SK-N-SH (cell line): Measurements from ENCODE around the gene ABCG1. TPM values are rescaled to one million over a fixed set of nuclear protein-coding genes. Genes with fewer than 3 reads are reported as not detected.

Experiments
- CTCF ChIA-PET: fragments of 300-600, 350-600 bp; formaldehyde crosslinking; extraction: SDS; loops from one replicate; lab custom pipeline; 2021; lab: Yijun Ruan, JAX
- POLR2A ChIA-PET: fragments of 350-600 bp; sonication (Branson Sonifier 250); formaldehyde crosslinking; extraction: SDS; loops from one replicate; lab custom pipeline; 2020; ENCODE audit warnings: antibody characterized with exemption, inconsistent platforms; lab: Yijun Ruan, JAX
- DNase-seq: peaks from one replicate; pipeline ENCODE4 v3.0.0; 2012
- H2AFZ ChIP-seq: fragments of 200-600 bp; sonication (generic); 2 replicates; pipeline ENCODE4 v1.8.1; 2016; ENCODE audit warnings: antibody characterized with exemption, mild to moderate bottlenecking, low read depth
- H3F3A ChIP-seq: fragments of 200-600 bp; sonication (generic); replicated peaks from 2 replicates; pipeline ENCODE3; 2016; ENCODE audit warnings: antibody characterized with exemption, mild to moderate bottlenecking; ENCODE audit not compliant: insufficient read depth
- H3K27ac ChIP-seq, 2 experiments: fragments of 200-500 bp in 1 of 2; fragments of 200-600 bp in 1 of 2; sonication (Bioruptor generic) in 1 of 2; sonication (generic), shearing (Covaris generic) in 1 of 2; 2 replicates each; pipeline versions ENCODE4 v1.5.1 to v1.6.1; 2014 to 2016; ENCODE audit warnings: low read depth in 2 of 2, inconsistent platforms in 1 of 2, low read length in 1 of 2, mild to moderate bottlenecking in 1 of 2, mixed read lengths in 1 of 2
- H3K27me3 ChIP-seq: fragments of 200-600 bp; sonication (generic), shearing (Covaris generic); 2 replicates; pipeline ENCODE4 v1.6.1; 2016; ENCODE audit warnings: mixed run types; ENCODE audit not compliant: insufficient read depth
- H3K36me3 ChIP-seq, 2 experiments: fragments of 200-500 bp in 1 of 2; fragments of 200-600 bp in 1 of 2; sonication (Bioruptor generic) in 1 of 2; sonication (generic) in 1 of 2; replicated peaks in 1 of 2; 2 replicates each; pipeline versions ENCODE3 to v1.5.1; 2014 to 2016; ENCODE audit warnings: low read length in 1 of 2, mild to moderate bottlenecking in 1 of 2; ENCODE audit not compliant: insufficient read depth in 2 of 2, control insufficient read depth in 1 of 2
- H3K4me1 ChIP-seq, 2 experiments: fragments of 200-500 bp in 1 of 2; fragments of 200-600 bp in 1 of 2; sonication (Bioruptor generic) in 1 of 2; sonication (generic), shearing (Covaris generic) in 1 of 2; 2 replicates each; pipeline versions ENCODE4 v1.5.1 to v1.6.1; 2014 to 2016; ENCODE audit warnings: low read depth in 1 of 2, low read length in 1 of 2, mixed run types in 1 of 2; ENCODE audit not compliant: insufficient read depth in 2 of 2, control insufficient read depth in 1 of 2
- H3K4me2 ChIP-seq: fragments of 200-600 bp; sonication (generic), shearing (Covaris generic); 2 replicates; pipeline ENCODE4 v1.6.1; 2017; ENCODE audit warnings: mixed run types
- H3K4me3 ChIP-seq, 2 experiments: fragments of 200-500 bp in 1 of 2; fragments of 200-600 bp in 1 of 2; sonication (Bioruptor generic) in 1 of 2; sonication (generic), shearing (Covaris generic) in 1 of 2; 2 replicates each; pipeline versions ENCODE4 v1.5.1 to v1.8.1; 2014 to 2016; ENCODE audit warnings: low read depth in 2 of 2, inconsistent platforms in 1 of 2, low read length in 1 of 2, mild to moderate bottlenecking in 1 of 2, mixed read lengths in 1 of 2, moderate library complexity in 1 of 2
- H3K79me2 ChIP-seq: fragments of 200-600 bp; sonication (generic); 2 replicates; pipeline ENCODE4 v1.8.1; 2017; ENCODE audit warnings: mild to moderate bottlenecking; ENCODE audit not compliant: insufficient read depth
- H3K9ac ChIP-seq: fragments of 200-600 bp; sonication (generic); 2 replicates; pipeline ENCODE4 v1.6.1; 2017; ENCODE audit warnings: mixed run types
- H3K9me2 ChIP-seq: fragments of 200-600 bp; sonication (generic); 2 replicates; pipeline ENCODE4 v1.6.1; 2017; ENCODE audit warnings: mixed run types
- H3K9me3 ChIP-seq: fragments of 200-600 bp; sonication (generic); 2 replicates; pipeline ENCODE4 v1.6.1; 2017; ENCODE audit warnings: mixed run types, mild to moderate bottlenecking, moderate library complexity
- H4K20me1 ChIP-seq: fragments of 200-600 bp; sonication (generic); 2 replicates; pipeline ENCODE4 v1.6.1; 2017; ENCODE audit warnings: mild to moderate bottlenecking, mixed run types; ENCODE audit not compliant: insufficient read depth
- CHD2 ChIP-seq: fragments of 150-350 bp; IDR thresholded peaks from 2 replicates; pipeline ENCODE4 v1.6.1; 2018; ENCODE audit warnings: low read length; ENCODE audit not compliant: partially characterized antibody
- FOXM1 ChIP-seq: IDR thresholded peaks from 2 replicates; pipeline ENCODE4 v1.4.0; 2012; ENCODE audit warnings: low read depth, mild to moderate bottlenecking
- MEF2A ChIP-seq: IDR thresholded peaks from 2 replicates; pipeline ENCODE4 v1.4.0; 2012; ENCODE audit warnings: low read depth, borderline replicate concordance
- NRF1 ChIP-seq: IDR thresholded peaks from 2 replicates; pipeline ENCODE4 v1.6.1; 2012; ENCODE audit warnings: low read depth, mild to moderate bottlenecking, low read length
- RAD21 ChIP-seq: IDR thresholded peaks from 2 replicates; pipeline ENCODE4 v1.6.1; 2012; ENCODE audit warnings: mild to moderate bottlenecking, low read length
- RFX5 ChIP-seq: IDR thresholded peaks from 2 replicates; pipeline ENCODE4 v1.6.1; 2012; ENCODE audit warnings: mild to moderate bottlenecking, improper control_type of control experiment, low read length
- SMC3 ChIP-seq: IDR thresholded peaks from 2 replicates; pipeline ENCODE4 v1.6.1; 2012; ENCODE audit warnings: low read depth, low read length, improper control_type of control experiment
- TAF1 ChIP-seq: IDR thresholded peaks from 2 replicates; pipeline ENCODE4 v1.6.1; 2012; ENCODE audit warnings: low read depth, mild to moderate bottlenecking, low read length, moderate library complexity, borderline replicate concordance
- TCF12 ChIP-seq: IDR thresholded peaks from 2 replicates; pipeline ENCODE4 v1.4.0; 2012
- ZBTB33 ChIP-seq: IDR thresholded peaks from 2 replicates; pipeline ENCODE4 v1.4.0; 2012; ENCODE audit warnings: low read depth, borderline replicate concordance
- whole genome bisulfite sequencing: methylation state at CpG from one replicate; pipeline ENCODE4 v1.1.6; 2017; ENCODE audit warnings: low lambda C conversion rate; 5-methylcytosine and 5-hydroxymethylcytosine counted together
- polyA plus RNA-seq, 3 experiments: library from polyadenylated mRNA; depleted of rRNA; stranded (reverse); fragments of >200 nt; gene quantifications; 2 replicates each; pipeline ENCODE4 v1.2.3, GENCODE V29; 2012
- TF ChIP-seq, protein P1 (sequence below): IDR thresholded peaks from 2 replicates; pipeline ENCODE4 v1.6.1; 2012; ENCODE audit warnings: mild to moderate bottlenecking, low read depth, low read length, moderate library complexity
- TF ChIP-seq, protein P2 (sequence below): IDR thresholded peaks from 2 replicates; pipeline ENCODE4; 2012
- TF ChIP-seq, protein P3 (sequence below): fragments of 200-600 bp; sonication (generic); IDR thresholded peaks from 2 replicates; pipeline ENCODE4 v1.6.1; 2017; ENCODE audit warnings: antibody characterized with exemption, mild to moderate bottlenecking, moderate library complexity
- TF ChIP-seq, protein P4 (sequence below): fragments of 150-350 bp; IDR thresholded peaks from 2 replicates; pipeline ENCODE4 v1.6.1; 2016; ENCODE audit warnings: mild to moderate bottlenecking, low read depth, low read length
- TF ChIP-seq, protein P5 (sequence below): fragments of 150-350 bp; IDR thresholded peaks from 2 replicates; pipeline ENCODE4 v1.6.1; 2017; ENCODE audit warnings: antibody characterized with exemption, low read length, low read depth, borderline replicate concordance

Gene ABCG1
- polyA plus RNA-seq, 1 of the 3 experiments (the other 2 are of a cell fraction): 0.07 TPM

DNA sequence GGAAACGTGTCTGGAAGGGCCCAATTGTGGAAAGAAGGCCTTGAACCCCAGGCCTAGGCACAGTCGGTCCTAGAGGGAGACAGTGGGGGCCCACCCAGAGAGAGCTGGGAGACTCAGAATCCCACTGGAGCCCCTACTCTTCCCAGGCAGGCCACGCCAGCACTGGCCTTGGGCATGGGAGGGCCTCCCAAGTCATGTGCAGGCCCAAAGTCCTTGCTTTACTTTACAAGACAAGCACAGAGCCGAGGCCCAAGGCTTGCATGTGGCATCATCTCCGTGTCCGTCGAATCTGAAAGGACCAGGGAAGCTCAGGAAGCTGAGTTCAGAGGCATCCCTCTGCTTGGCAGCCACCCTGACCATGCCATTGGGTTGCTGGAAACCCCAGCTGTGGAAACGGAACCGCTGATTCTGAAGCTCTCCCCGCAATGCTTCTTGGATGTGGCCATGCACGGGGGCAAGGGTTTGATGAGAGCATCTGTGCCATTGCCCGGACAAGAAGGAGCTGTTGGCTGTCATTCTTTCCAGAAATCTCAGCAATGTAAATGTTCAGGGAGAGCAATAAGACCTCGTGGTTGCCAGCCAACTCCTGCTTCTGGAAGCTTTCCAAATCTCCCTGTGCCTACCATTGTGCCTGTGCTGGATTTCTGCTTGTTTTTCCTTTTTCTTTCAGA lies 32.8 kb downstream of the ABCG1 start (continued):
- TF ChIP-seq, protein P1, sequence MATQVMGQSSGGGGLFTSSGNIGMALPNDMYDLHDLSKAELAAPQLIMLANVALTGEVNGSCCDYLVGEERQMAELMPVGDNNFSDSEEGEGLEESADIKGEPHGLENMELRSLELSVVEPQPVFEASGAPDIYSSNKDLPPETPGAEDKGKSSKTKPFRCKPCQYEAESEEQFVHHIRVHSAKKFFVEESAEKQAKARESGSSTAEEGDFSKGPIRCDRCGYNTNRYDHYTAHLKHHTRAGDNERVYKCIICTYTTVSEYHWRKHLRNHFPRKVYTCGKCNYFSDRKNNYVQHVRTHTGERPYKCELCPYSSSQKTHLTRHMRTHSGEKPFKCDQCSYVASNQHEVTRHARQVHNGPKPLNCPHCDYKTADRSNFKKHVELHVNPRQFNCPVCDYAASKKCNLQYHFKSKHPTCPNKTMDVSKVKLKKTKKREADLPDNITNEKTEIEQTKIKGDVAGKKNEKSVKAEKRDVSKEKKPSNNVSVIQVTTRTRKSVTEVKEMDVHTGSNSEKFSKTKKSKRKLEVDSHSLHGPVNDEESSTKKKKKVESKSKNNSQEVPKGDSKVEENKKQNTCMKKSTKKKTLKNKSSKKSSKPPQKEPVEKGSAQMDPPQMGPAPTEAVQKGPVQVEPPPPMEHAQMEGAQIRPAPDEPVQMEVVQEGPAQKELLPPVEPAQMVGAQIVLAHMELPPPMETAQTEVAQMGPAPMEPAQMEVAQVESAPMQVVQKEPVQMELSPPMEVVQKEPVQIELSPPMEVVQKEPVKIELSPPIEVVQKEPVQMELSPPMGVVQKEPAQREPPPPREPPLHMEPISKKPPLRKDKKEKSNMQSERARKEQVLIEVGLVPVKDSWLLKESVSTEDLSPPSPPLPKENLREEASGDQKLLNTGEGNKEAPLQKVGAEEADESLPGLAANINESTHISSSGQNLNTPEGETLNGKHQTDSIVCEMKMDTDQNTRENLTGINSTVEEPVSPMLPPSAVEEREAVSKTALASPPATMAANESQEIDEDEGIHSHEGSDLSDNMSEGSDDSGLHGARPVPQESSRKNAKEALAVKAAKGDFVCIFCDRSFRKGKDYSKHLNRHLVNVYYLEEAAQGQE: no peak

DNA sequence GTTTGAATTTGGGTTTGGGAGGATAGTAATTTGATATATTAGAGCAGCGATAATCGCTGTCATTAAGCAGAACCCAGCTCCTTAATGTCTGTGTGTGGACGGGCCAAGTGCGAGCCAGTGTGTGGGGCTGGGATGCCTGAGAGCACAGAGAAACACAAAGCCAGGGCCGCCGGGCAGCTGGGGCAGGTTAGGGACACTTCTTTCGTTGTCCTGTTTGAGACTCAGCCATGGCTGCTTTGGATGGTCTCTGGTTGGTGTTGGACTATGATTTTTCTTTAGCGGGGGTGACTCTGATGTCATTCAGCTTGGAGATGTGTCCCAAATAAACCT lies 33.4 kb downstream of the ABCG1 start:
- POLR2A ChIA-PET: no interaction called here

More for the DNA sequence above, 33.4 kb downstream of the ABCG1 start:
- Histone ChIP-seq H3K4me3 (no peak overlapping the region), H3K4me2 (no peak overlapping the region), H2AFZ (no peak overlapping the region), H4K20me1 (no peaks in the 10 kb centered on the region), H3K9ac (no peak overlapping the region), H3K36me3 (no peaks in the 10 kb centered on the region), H3K79me2 (no peaks in the 10 kb centered on the region), H3K9me3 (no peaks in the 10 kb centered on the region), H3K27ac (no peak overlapping the region), H3F3A (no peaks in the 10 kb centered on the region), H3K4me1 (peaks cover 0 to 14% of the 10 kb centered on the region in 2 experiments; a peak in 1 of 4 replicates), H3K27me3 (no peaks in the 10 kb centered on the region), H3K9me2 (no peaks in the 10 kb centered on the region)
- no peak for TF ChIP-seq SMC3
- no peak for TF ChIP-seq CHD2
- TF ChIP-seq ZBTB33: no peak
- TF ChIP-seq FOXM1: no peak
- TF ChIP-seq MEF2A: no peak
- no peak for TF ChIP-seq TAF1
- TF ChIP-seq RAD21: no peak
- no peak for TF ChIP-seq NRF1
- no peak for TF ChIP-seq TCF12
- no peak for TF ChIP-seq RFX5
- TF ChIP-seq, protein P2, sequence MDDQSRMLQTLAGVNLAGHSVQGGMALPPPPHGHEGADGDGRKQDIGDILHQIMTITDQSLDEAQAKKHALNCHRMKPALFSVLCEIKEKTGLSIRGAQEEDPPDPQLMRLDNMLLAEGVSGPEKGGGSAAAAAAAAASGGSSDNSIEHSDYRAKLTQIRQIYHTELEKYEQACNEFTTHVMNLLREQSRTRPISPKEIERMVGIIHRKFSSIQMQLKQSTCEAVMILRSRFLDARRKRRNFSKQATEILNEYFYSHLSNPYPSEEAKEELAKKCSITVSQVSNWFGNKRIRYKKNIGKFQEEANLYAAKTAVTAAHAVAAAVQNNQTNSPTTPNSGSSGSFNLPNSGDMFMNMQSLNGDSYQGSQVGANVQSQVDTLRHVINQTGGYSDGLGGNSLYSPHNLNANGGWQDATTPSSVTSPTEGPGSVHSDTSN: no peak
- TF ChIP-seq, protein P3, sequence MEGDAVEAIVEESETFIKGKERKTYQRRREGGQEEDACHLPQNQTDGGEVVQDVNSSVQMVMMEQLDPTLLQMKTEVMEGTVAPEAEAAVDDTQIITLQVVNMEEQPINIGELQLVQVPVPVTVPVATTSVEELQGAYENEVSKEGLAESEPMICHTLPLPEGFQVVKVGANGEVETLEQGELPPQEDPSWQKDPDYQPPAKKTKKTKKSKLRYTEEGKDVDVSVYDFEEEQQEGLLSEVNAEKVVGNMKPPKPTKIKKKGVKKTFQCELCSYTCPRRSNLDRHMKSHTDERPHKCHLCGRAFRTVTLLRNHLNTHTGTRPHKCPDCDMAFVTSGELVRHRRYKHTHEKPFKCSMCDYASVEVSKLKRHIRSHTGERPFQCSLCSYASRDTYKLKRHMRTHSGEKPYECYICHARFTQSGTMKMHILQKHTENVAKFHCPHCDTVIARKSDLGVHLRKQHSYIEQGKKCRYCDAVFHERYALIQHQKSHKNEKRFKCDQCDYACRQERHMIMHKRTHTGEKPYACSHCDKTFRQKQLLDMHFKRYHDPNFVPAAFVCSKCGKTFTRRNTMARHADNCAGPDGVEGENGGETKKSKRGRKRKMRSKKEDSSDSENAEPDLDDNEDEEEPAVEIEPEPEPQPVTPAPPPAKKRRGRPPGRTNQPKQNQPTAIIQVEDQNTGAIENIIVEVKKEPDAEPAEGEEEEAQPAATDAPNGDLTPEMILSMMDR: no peak
- TF ChIP-seq, protein P4, sequence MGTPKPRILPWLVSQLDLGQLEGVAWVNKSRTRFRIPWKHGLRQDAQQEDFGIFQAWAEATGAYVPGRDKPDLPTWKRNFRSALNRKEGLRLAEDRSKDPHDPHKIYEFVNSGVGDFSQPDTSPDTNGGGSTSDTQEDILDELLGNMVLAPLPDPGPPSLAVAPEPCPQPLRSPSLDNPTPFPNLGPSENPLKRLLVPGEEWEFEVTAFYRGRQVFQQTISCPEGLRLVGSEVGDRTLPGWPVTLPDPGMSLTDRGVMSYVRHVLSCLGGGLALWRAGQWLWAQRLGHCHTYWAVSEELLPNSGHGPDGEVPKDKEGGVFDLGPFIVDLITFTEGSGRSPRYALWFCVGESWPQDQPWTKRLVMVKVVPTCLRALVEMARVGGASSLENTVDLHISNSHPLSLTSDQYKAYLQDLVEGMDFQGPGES: no peak
- TF ChIP-seq, protein P5, sequence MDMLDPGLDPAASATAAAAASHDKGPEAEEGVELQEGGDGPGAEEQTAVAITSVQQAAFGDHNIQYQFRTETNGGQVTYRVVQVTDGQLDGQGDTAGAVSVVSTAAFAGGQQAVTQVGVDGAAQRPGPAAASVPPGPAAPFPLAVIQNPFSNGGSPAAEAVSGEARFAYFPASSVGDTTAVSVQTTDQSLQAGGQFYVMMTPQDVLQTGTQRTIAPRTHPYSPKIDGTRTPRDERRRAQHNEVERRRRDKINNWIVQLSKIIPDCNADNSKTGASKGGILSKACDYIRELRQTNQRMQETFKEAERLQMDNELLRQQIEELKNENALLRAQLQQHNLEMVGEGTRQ: no peak
- CTCF ChIA-PET: interaction anchor here (1.2 to 3.4 kb wide), 3 partner anchors 8 to 107 kb away, joined by 3 to 15 read pairs (median 8); no protein-coding TSS in a partner anchor
- DNase-seq: no peak
- 46% methylated on average over 8 of the region's 8 CpGs for WGBS
